Activated naive CD4-positive, alpha-beta T cell treated with anti-CD3 and anti-CD28 coated beads, Interleukin-2, amount 50 U/mL, for 72 hours (primary cell): ENCODE data around the gene CCDC182. TPM values are rescaled to one million over a fixed set of nuclear protein-coding genes. Genes with fewer than 3 reads are reported as not detected.

Source experiments
- ATAC-seq, 2 donors: fragments of 150-1000 bp; cut with Tn5 transposase; 2 replicates each; pipeline ENCODE4 v1.10.0; 2021; ENCODE audit warnings: mild to moderate bottlenecking in 2 of 2, moderate library complexity in 2 of 2
- DNase-seq, 2 donors: peaks; one replicate each; pipeline ENCODE4 v3.0.0; 2021 to 2022; ENCODE audit warnings: low spot score in 2 of 2
- H3K27ac Mint-ChIP-seq, 2 donors: one replicate each; pipeline ENCODE4 v1.8.0; 2022; ENCODE audit warnings: mild to moderate bottlenecking in 2 of 2, mixed read lengths in 2 of 2
- H3K36me3 Mint-ChIP-seq, 2 donors: one replicate each; pipeline ENCODE4 v1.8.0; 2022; ENCODE audit warnings: mixed read lengths in 2 of 2
- H3K9me3 Mint-ChIP-seq, 2 donors: one replicate each; pipeline ENCODE4 v1.8.0; 2022; ENCODE audit warnings: mixed read lengths in 2 of 2
- total RNA-seq, 2 donors: library from RNA; stranded (reverse); gene quantifications; one replicate each; pipeline ENCODE4 v1.2.3, GENCODE V29; 2022

Gene CCDC182
- total RNA-seq, 2 donors from 2014 or later: not detected

- no peak for DNase-seq
- no peak overlapping the region for H3K27ac Mint-ChIP-seq
- H3K9me3 Mint-ChIP-seq: peaks cover 0 to 14% of the 10 kb centered on the region in 2 donors
- ATAC-seq: no peak
- peaks cover 6 to 10% of the 10 kb centered on the region in 2 donors for H3K36me3 Mint-ChIP-seq
Observed at GRCh38 chr17:57696050-57696449, 49.0 kb downstream of the CCDC182 start.

Other genes with a start within 250 kb of the CCDC182 start
- gene MRPS23, start 104.7 kb upstream of the CCDC182 start, total RNA-seq: 10 to 100 TPM; 43.1 to 57.7 TPM
- under 1 TPM in 1 of 2 donors, not detected in 1; 0.84 TPM for gene CUEDC1, start 210.1 kb upstream of the CCDC182 start, total RNA-seq
- gene VEZF1, start 243.0 kb upstream of the CCDC182 start, total RNA-seq: 10 to 100 TPM; 23.1 to 31.3 TPM